Hepatocyte (in vitro differentiated cells): ENCODE results near the gene DUSP6. TPM values are rescaled to one million over a fixed set of nuclear protein-coding genes. Genes with fewer than 3 reads are reported as not detected.

Experiments
- DNase-seq: peaks from one replicate; pipeline ENCODE4 v3.0.0-alpha.2; 2016; ENCODE audit warnings: low spot score
- H2AFZ ChIP-seq: fragments of 200-600 bp; sonication (generic); 2 replicates; pipeline ENCODE4 v1.6.0; 2016; ENCODE audit warnings: antibody characterized with exemption, mild to moderate bottlenecking
- H3K27ac ChIP-seq: fragments of 200-600 bp; sonication (generic); 2 replicates; pipeline ENCODE4 v1.5.1; 2016; ENCODE audit warnings: mild to moderate bottlenecking
- H3K27me3 ChIP-seq: fragments of 200-600 bp; sonication (generic); 2 replicates; pipeline ENCODE4 v1.6.1; 2016
- H3K36me3 ChIP-seq: fragments of 200-600 bp; sonication (generic); replicated peaks from 2 replicates; pipeline ENCODE4 v1.5.1; 2016; ENCODE audit warnings: low read depth; ENCODE audit not compliant: insufficient read depth
- H3K4me1 ChIP-seq: fragments of 200-600 bp; sonication (generic); 2 replicates; pipeline ENCODE4 v1.5.1; 2016; ENCODE audit warnings: mild to moderate bottlenecking, moderate library complexity; ENCODE audit not compliant: insufficient read depth
- H3K4me2 ChIP-seq: fragments of 200-600 bp; sonication (generic); 2 replicates; pipeline ENCODE4 v1.6.0; 2016
- H3K4me3 ChIP-seq: fragments of 200-600 bp; sonication (generic); 2 replicates; pipeline ENCODE4 v1.5.1; 2016; ENCODE audit warnings: mild to moderate bottlenecking
- H3K79me2 ChIP-seq: fragments of 200-600 bp; sonication (generic); 2 replicates; pipeline ENCODE4 v1.6.0; 2017; ENCODE audit warnings: mild to moderate bottlenecking
- H3K9me2 ChIP-seq: fragments of 200-600 bp; sonication (generic); replicated peaks from 2 replicates; pipeline ENCODE4 v1.6.0; 2017; ENCODE audit warnings: mild to moderate bottlenecking; ENCODE audit not compliant: insufficient read depth
- H3K9me3 ChIP-seq: fragments of 200-600 bp; sonication (generic); 2 replicates; pipeline ENCODE4 v1.5.1; 2016; ENCODE audit warnings: low read depth, mild to moderate bottlenecking
- H4K20me1 ChIP-seq: fragments of 200-600 bp; sonication (generic); 2 replicates; pipeline ENCODE4 v1.6.0; 2016; ENCODE audit warnings: mild to moderate bottlenecking; ENCODE audit not compliant: insufficient read depth, poor library complexity, severe bottlenecking
- CTCF ChIP-seq: fragments of 200-600 bp; sonication (generic); IDR thresholded peaks from 2 replicates; pipeline ENCODE4 v1.5.1; 2016; ENCODE audit warnings: antibody characterized with exemption, mild to moderate bottlenecking; ENCODE audit not compliant: poor library complexity
- EZH2 ChIP-seq: fragments of 200-600 bp; sonication (generic); IDR thresholded peaks from 2 replicates; pipeline ENCODE4 v1.6.1; 2016; ENCODE audit warnings: antibody characterized with exemption, mild to moderate bottlenecking, borderline replicate concordance
- EZH2phosphoT487 ChIP-seq: fragments of 200-600 bp; sonication (generic); IDR thresholded peaks from one replicate; pipeline ENCODE4 v1.6.1; 2018; ENCODE audit warnings: antibody characterized with exemption, mild to moderate bottlenecking, low read depth, moderate library complexity; ENCODE audit not compliant: unreplicated experiment, severe bottlenecking
- WGBS: methylation state at CpG from one replicate; pipeline ENCODE4 v1.1.6; 2016; ENCODE audit warnings: low lambda C conversion rate; ENCODE audit errors: missing lambda C conversion rate; 5-methylcytosine and 5-hydroxymethylcytosine counted together
- polyA plus RNA-seq: library from polyadenylated mRNA; unstranded; fragments of >200 nt; fragmentation: Nextera tagmentation; extraction: Ambion mirVana; gene quantifications from 2 replicates; pipeline ENCODE4 v1.2.1, GENCODE V29; 2016
- total RNA-seq: library from RNA; depleted of rRNA; stranded (reverse); fragments of >200 nt; gene quantifications from 2 replicates; pipeline ENCODE4 v1.2.3, GENCODE V29; 2014

DUSP6 gene
- total and polyA plus RNA-seq, 2 experiments from 2014 or later: 51.8 to 52.5 TPM

GRCh38 chr12:89359615-89360014 lies 7.3 kb upstream of the DUSP6 start:
- 86% methylated on average over 3 of the region's 3 CpGs for WGBS
- H3K4me3 ChIP-seq: no peak overlapping the region
- H3K79me2 ChIP-seq: peaks cover 39% of the 10 kb centered on the region
- no peaks in the 10 kb centered on the region for H4K20me1 ChIP-seq
- H3K27ac ChIP-seq: no peak overlapping the region
- DNase-seq: no peak
- no peaks in the 10 kb centered on the region for H3K36me3 ChIP-seq
- no peak overlapping the region for H2AFZ ChIP-seq
- peaks cover 19% of the 10 kb centered on the region for H3K4me1 ChIP-seq
- no peaks in the 10 kb centered on the region for H3K9me2 ChIP-seq
- TF ChIP-seq EZH2phosphoT487 (no peak), EZH2 (no peak), CTCF (no peak)
- no peaks in the 10 kb centered on the region for H3K9me3 ChIP-seq
- no peaks in the 10 kb centered on the region for H3K27me3 ChIP-seq
- H3K4me2 ChIP-seq: no peak overlapping the region

- Histone ChIP-seq H3K79me2 (peaks cover 39% of the 10 kb centered on the region), H3K9me2 (no peaks in the 10 kb centered on the region), H2AFZ (no peak overlapping the region), H3K4me3 (no peak overlapping the region), H4K20me1 (no peaks in the 10 kb centered on the region), H3K4me1 (peaks cover 19% of the 10 kb centered on the region), H3K27ac (no peak overlapping the region), H3K36me3 (no peaks in the 10 kb centered on the region), H3K27me3 (no peaks in the 10 kb centered on the region), H3K4me2 (no peak overlapping the region), H3K9me3 (no peaks in the 10 kb centered on the region)
- DNase-seq: no peak
- TF ChIP-seq EZH2phosphoT487 (no peak), CTCF (no peak), EZH2 (no peak)
These were observed 6.5 kb upstream of the DUSP6 start for GRCh38 chr12:89358805-89359204.

GRCh38 chr12:89357297-89357730 lies 5.0 kb upstream of the DUSP6 start:
- Histone ChIP-seq H3K4me2 (peak overlapping the region; percentile 78), H3K9me3 (no peaks in the 10 kb centered on the region), H4K20me1 (no peaks in the 10 kb centered on the region), H3K27ac (peak overlapping the region; percentile 99), H3K79me2 (peaks cover 39% of the 10 kb centered on the region), H3K4me3 (no peak overlapping the region), H3K4me1 (peaks cover 19% of the 10 kb centered on the region), H3K36me3 (no peaks in the 10 kb centered on the region), H3K9me2 (no peaks in the 10 kb centered on the region), H3K27me3 (no peaks in the 10 kb centered on the region), H2AFZ (no peak overlapping the region)
- peak; percentile 70 for DNase-seq
- 51% methylated on average over 7 of the region's 7 CpGs for WGBS
- TF ChIP-seq EZH2phosphoT487: no peak
- TF ChIP-seq EZH2: no peak
- no peak for TF ChIP-seq CTCF
